PFSK-1 (cell line): Measurements from ENCODE around the gene BTBD19.

Source experiments
- FOXP2 ChIP-seq: optimal IDR thresholded peaks from 2 replicates; pipeline ENCODE3; 2011; ENCODE audit warnings: borderline replicate concordance, control low read depth, inconsistent platforms; ENCODE audit not compliant: insufficient read depth; ENCODE audit errors: extremely low read length, extremely low read depth
- POLR2AphosphoS5 ChIP-seq: IDR thresholded peaks from 2 replicates; pipeline ENCODE4 v1.6.1; 2012; ENCODE audit warnings: low read depth, mild to moderate bottlenecking, control low read depth, low read length, moderate library complexity
- REST ChIP-seq, 2 experiments: IDR thresholded peaks; 2 replicates each; pipeline versions ENCODE4 v1.6.1 to v1.8.0; 2011 to 2012; ENCODE audit warnings: low read depth in 2 of 2, low read length in 2 of 2, control low read depth in 1 of 2, inconsistent platforms in 1 of 2, mild to moderate bottlenecking in 1 of 2, moderate library complexity in 1 of 2; ENCODE audit not compliant: insufficient read depth in 1 of 2
- SIN3A ChIP-seq: IDR thresholded peaks from 2 replicates; pipeline ENCODE4 v1.6.1; 2012; ENCODE audit warnings: mild to moderate bottlenecking, low read length, moderate library complexity, borderline replicate concordance; ENCODE audit not compliant: insufficient read depth
- TAF1 ChIP-seq: IDR thresholded peaks from 2 replicates; pipeline ENCODE4 v1.6.1; 2012; ENCODE audit warnings: low read length, control low read depth, borderline replicate concordance; ENCODE audit not compliant: insufficient read depth

Gene BTBD19

DNA sequence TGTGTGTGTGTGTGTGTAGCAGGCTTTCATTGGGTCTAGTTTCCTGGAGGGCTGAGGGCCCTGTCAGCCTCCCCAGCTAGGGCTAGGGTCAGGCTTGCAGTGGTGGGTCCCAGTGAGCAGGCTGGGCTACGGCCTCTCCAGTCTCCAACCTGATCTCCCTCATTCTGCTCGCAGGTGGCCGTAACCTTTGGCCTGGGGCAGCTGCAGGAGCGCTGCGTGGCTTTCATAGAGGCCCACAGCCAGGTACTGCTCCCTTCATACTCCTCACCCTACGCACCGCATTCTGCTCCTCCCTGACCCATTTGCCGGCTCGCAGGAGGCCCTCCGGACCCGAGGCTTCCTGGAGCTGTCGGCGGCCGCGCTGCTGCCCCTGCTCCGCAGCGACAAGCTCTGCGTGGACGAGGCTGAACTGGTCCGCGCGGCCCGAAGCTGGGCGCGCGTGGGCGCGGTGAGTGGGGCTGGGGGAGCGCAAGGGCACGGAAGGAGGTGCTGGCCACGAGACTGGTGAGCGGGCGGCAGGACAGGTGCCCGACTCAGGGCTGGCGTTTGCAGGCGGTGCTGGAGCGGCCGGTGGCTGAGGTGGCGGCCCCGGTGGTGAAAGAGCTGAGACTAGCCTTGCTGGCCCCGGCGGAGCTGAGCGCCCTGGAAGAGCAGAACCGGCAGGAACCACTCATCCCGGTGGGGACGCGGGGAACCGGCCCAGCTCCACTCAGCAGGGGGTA is 4.7 kb downstream of the BTBD19 start:
- TF ChIP-seq SIN3A (no peak), POLR2AphosphoS5 (no peak), FOXP2 (no peak), REST (IDR thresholded peaks at IDR 0.05; ENCODE audit: insufficient read depth in 1 of 2, low read depth in 2 of 2, low read length in 2 of 2) (no peak), TAF1 (no peak)

DNA sequence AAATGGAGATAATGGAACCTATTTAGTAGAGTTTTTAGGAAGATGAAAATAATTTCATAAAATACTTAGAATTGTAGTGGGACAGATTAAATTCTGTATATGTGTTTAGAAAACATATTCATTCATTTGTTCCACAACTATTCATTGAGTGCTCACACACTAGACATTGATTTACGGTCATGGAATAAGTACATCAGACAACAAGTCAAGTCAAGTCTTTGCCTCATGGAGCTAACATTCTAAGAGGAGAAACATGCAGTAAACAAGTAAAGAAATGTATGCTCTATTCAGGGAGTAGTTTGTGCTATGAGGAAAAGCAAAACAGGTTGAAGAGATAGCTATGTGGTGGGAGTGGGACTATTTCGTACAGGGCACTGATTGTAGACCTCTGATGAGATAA is 9.0 kb downstream of the BTBD19 start:
- no peak for TF ChIP-seq TAF1
- TF ChIP-seq POLR2AphosphoS5, result no peak
- no peak for TF ChIP-seq REST (IDR thresholded peaks at IDR 0.05; ENCODE audit: insufficient read depth in 1 of 2, low read depth in 2 of 2, low read length in 2 of 2)
- no peak for TF ChIP-seq SIN3A
- TF ChIP-seq FOXP2, result no peak

GRCh38 chr1:44817771-44818495 is 9.6 kb downstream of the BTBD19 start:
- TF ChIP-seq FOXP2, result no peak
- TF ChIP-seq REST (IDR thresholded peaks at IDR 0.05; ENCODE audit: insufficient read depth in 1 of 2, low read depth in 2 of 2, low read length in 2 of 2), result no peak
- no peak for TF ChIP-seq TAF1
- TF ChIP-seq POLR2AphosphoS5, result no peak
- no peak for TF ChIP-seq SIN3A

GRCh38 chr1:44819196-44819607 is 10.9 kb downstream of the BTBD19 start:
- TF ChIP-seq REST (IDR thresholded peaks at IDR 0.05; ENCODE audit: insufficient read depth in 1 of 2, low read depth in 2 of 2, low read length in 2 of 2), result no peak
- no peak for TF ChIP-seq FOXP2
- TF ChIP-seq TAF1, result no peak
- no peak for TF ChIP-seq SIN3A
- no peak for TF ChIP-seq POLR2AphosphoS5
